ENCODE data around the gene MMP21. TPM values are rescaled to one million over a fixed set of nuclear protein-coding genes. Genes with fewer than 3 reads are reported as not detected.

The MMP21 gene
- total and polyA plus RNA-seq, 10 donors: 0.09 to 0.68 (median 0.30) TPM; not detected in 2

DNA sequence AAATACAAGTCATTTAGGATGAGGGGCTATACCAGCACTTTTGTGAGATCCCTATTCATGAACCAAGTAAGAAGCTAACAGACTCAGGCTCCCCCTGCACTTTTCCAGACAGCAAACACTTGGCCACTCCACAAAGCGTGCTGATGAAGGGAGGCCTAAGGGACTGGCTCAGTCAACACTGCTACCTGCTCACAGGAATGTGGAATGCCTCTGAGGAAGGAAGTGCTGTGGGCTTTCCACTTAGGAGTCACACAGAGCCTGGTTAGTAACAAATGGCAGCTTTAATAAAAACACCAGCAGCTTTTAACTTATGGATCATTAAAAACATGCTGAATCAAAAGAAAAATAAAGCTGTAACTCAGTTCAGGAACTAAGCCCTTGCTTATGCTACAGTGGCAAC lies 32.4 kb upstream of the MMP21 start:
- Histone ChIP-seq H3K27ac (no peak overlapping the region), H3K4me3 (no peak overlapping the region), H3K4me1 (no peaks in the 10 kb centered on the region), H3K9me3 (no peaks in the 10 kb centered on the region), H3K36me3 (peaks cover 0 to 99% (median 61%) of the 10 kb centered on the region in 6 donors), H3K27me3 (replicated peaks in 1 of 7) (no peaks in the 10 kb centered on the region)
- WGBS, 5 donors: 95 to 100% (median 100%) methylated on average over 1 of the region's 1 CpG
- no peak for DNase-seq
- intact Hi-C loops (cut with DNase I; ENCODE audit: low total_unique reads): no loop called here
- TF ChIP-seq POLR2A (IDR thresholded peaks at IDR 0.05): no peak
- TF ChIP-seq, protein P1, sequence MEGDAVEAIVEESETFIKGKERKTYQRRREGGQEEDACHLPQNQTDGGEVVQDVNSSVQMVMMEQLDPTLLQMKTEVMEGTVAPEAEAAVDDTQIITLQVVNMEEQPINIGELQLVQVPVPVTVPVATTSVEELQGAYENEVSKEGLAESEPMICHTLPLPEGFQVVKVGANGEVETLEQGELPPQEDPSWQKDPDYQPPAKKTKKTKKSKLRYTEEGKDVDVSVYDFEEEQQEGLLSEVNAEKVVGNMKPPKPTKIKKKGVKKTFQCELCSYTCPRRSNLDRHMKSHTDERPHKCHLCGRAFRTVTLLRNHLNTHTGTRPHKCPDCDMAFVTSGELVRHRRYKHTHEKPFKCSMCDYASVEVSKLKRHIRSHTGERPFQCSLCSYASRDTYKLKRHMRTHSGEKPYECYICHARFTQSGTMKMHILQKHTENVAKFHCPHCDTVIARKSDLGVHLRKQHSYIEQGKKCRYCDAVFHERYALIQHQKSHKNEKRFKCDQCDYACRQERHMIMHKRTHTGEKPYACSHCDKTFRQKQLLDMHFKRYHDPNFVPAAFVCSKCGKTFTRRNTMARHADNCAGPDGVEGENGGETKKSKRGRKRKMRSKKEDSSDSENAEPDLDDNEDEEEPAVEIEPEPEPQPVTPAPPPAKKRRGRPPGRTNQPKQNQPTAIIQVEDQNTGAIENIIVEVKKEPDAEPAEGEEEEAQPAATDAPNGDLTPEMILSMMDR (IDR thresholded peaks at IDR 0.05 in 8 of 11, conservative IDR thresholded peaks at IDR 0.05 in 3 of 11): no peak

DNA sequence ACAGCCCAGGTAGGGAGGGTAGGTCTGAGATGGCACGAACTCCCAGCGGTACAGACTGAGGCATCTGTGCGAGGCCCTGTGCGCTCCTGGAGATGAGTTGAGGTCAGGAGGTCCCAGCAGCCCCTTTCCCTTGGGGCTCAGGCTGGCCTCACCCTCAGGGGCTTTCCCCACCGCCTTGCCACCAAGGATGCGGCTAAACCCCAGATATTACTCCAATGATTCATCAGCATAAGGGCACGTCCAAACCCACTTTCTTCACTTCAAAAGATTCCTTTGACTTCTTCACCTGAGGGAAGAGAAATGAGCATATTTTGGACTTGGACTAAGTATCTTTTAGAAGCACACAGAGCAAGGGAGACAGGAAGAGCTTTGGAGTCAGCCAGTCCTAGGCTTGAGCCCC lies 27.1 kb upstream of the MMP21 start:
- no peak for TF ChIP-seq POLR2A (IDR thresholded peaks at IDR 0.05)
- TF ChIP-seq, protein P1 (IDR thresholded peaks at IDR 0.05 in 8 of 11, conservative IDR thresholded peaks at IDR 0.05 in 3 of 11): no peak
- TF ChIP-seq POLR2AphosphoS5 (IDR thresholded peaks at IDR 0.05): no peak
- peaks cover 0 to 100% (median 55%) of the 10 kb centered on the region in 6 donors for H3K36me3 ChIP-seq
- no peaks in the 10 kb centered on the region for H3K4me1 ChIP-seq
- no peaks in the 10 kb centered on the region for H3K27me3 ChIP-seq (replicated peaks in 1 of 7)
- no peak for DNase-seq
- H3K9me3 ChIP-seq: no peaks in the 10 kb centered on the region
- H3K27ac ChIP-seq: no peak overlapping the region
- WGBS, 5 donors: 87 to 98% (median 91%) methylated on average over 7 of the region's 7 CpGs
- intact Hi-C loops (cut with DNase I; ENCODE audit: low total_unique reads): no loop called here
- no peak overlapping the region for H3K4me3 ChIP-seq

DNA sequence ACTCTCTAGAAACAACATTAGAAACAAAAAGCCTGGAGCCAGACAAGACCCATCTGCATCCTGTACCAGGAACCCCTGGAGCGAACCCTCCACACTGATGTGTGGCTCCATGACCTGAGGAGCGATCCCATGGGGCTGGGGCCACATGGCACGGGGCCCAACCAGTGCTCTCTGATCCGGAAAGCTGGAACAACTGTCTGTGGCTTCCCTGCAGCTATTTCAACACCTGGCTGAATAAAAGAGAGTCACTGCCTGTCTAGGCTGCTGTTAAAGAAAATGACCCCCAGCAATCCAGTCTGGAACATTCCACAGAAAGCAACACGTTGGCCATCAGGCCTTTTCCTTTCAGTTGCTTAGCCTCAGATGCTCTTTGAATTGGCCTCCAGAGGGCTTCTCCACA lies 26.5 kb upstream of the MMP21 start:
- 88 to 93% (median 91%) methylated on average over 4 to 5 of the region's 5 CpGs for WGBS, 5 donors
- Histone ChIP-seq H3K36me3 (peaks cover 0 to 100% (median 60%) of the 10 kb centered on the region in 6 donors), H3K4me1 (no peaks in the 10 kb centered on the region), H3K9me3 (no peaks in the 10 kb centered on the region), H3K27me3 (replicated peaks in 1 of 7) (no peaks in the 10 kb centered on the region), H3K4me3 (no peak overlapping the region), H3K27ac (no peak overlapping the region)
- intact Hi-C loops (cut with DNase I; ENCODE audit: low total_unique reads): no loop called here
- TF ChIP-seq, protein P1 (IDR thresholded peaks at IDR 0.05 in 8 of 11, conservative IDR thresholded peaks at IDR 0.05 in 3 of 11): no peak
- TF ChIP-seq POLR2AphosphoS5 (IDR thresholded peaks at IDR 0.05) (no peak), POLR2A (IDR thresholded peaks at IDR 0.05) (no peak)
- DNase-seq: no peak

DNA sequence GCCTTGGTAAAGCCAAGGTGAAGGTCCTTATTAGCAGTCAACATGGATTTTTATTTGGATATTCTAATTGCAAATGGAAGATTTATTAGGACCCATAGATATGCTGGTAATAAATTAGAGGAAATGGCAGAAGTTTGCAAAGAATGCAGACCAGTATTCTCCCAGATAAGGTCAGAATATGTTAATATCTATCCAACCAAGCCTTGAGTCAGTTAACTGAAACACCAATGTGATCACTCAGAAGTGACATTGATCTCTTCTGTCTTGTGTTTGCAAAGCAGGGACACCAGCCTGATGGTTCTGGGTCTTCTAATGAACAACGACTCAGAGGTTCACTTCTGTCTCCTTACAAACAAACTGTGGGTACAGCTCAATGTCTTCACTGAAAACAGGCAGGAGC lies 26.0 kb upstream of the MMP21 start:
- Histone ChIP-seq H3K27ac (no peak overlapping the region), H3K4me1 (no peaks in the 10 kb centered on the region), H3K27me3 (replicated peaks in 1 of 7) (no peaks in the 10 kb centered on the region), H3K9me3 (no peaks in the 10 kb centered on the region), H3K36me3 (peaks cover 0 to 100% (median 58%) of the 10 kb centered on the region in 6 donors), H3K4me3 (no peak overlapping the region)
- WGBS, 5 donors: 95 to 100% (median 96%) methylated on average over 1 of the region's 1 CpG
- intact Hi-C loops (cut with DNase I; ENCODE audit: low total_unique reads): no loop called here
- DNase-seq: no peak
- TF ChIP-seq, protein P1 (IDR thresholded peaks at IDR 0.05 in 8 of 11, conservative IDR thresholded peaks at IDR 0.05 in 3 of 11): no peak
- no peak for TF ChIP-seq POLR2A (IDR thresholded peaks at IDR 0.05)
- no peak for TF ChIP-seq POLR2AphosphoS5 (IDR thresholded peaks at IDR 0.05)
